HEK293T (cell line): Measurements from ENCODE around the gene GFOD2.

Source experiments
- CTCF ChIA-PET: fragments of 350-600 bp; formaldehyde crosslinking; extraction: SDS; loops from one replicate; lab custom pipeline; 2021; ENCODE audit warnings: antibody characterized with exemption, inconsistent platforms; lab: Yijun Ruan, JAX
- POLR2A ChIA-PET: fragments of 350-600 bp; formaldehyde crosslinking; extraction: SDS; loops from one replicate; lab custom pipeline; 2020; ENCODE audit warnings: antibody characterized with exemption, inconsistent platforms; lab: Yijun Ruan, JAX
- DNase-seq: peaks from one replicate; pipeline ENCODE4 v3.0.0; 2012; ENCODE audit warnings: mixed read lengths; ENCODE audit errors: extremely low spot score
- ARNT ChIP-seq: fragments of 450-650 bp; IDR thresholded peaks from 2 replicates; pipeline ENCODE4 v1.6.1; 2017; ENCODE audit warnings: mild to moderate bottlenecking
- BHLHE40 ChIP-seq: fragments of 450-650 bp; IDR thresholded peaks from 2 replicates; pipeline ENCODE4 v1.6.1; 2016; ENCODE audit warnings: mild to moderate bottlenecking, moderate library complexity, borderline replicate concordance
- CTBP1 ChIP-seq: fragments of 450-650 bp; IDR thresholded peaks from 2 replicates; pipeline ENCODE4 v1.6.1; 2016; ENCODE audit warnings: borderline replicate concordance
- ELF4 ChIP-seq: fragments of 450-650 bp; IDR thresholded peaks from 2 replicates; pipeline ENCODE4 v1.6.1; 2017; ENCODE audit warnings: antibody characterized with exemption
- FOXA1 ChIP-seq: fragments of 450-650 bp; IDR thresholded peaks from 2 replicates; pipeline ENCODE4 v1.6.1; 2016; ENCODE audit warnings: mild to moderate bottlenecking
- FOXK2 ChIP-seq: fragments of 450-650 bp; IDR thresholded peaks from 2 replicates; pipeline ENCODE4 v1.6.1; 2016; ENCODE audit warnings: mild to moderate bottlenecking
- FOXM1 ChIP-seq: fragments of 450-650 bp; IDR thresholded peaks from 2 replicates; pipeline ENCODE4 v1.6.1; 2017; ENCODE audit warnings: mild to moderate bottlenecking, borderline replicate concordance
- HDGF ChIP-seq: fragments of 450-650 bp; IDR thresholded peaks from 2 replicates; pipeline ENCODE4 v1.6.1; 2017; ENCODE audit warnings: antibody characterized with exemption, borderline replicate concordance
- L3MBTL2 ChIP-seq: fragments of 450-650 bp; conservative IDR thresholded peaks from 2 replicates; pipeline ENCODE4 v1.6.1; 2016; ENCODE audit warnings: mild to moderate bottlenecking
- LEF1 ChIP-seq: fragments of 450-650 bp; IDR thresholded peaks from 2 replicates; pipeline ENCODE4 v1.6.1; 2017; ENCODE audit warnings: mild to moderate bottlenecking, borderline replicate concordance
- NFRKB ChIP-seq: fragments of 450-650 bp; IDR thresholded peaks from 2 replicates; pipeline ENCODE4 v1.6.1; 2016; ENCODE audit warnings: mild to moderate bottlenecking, moderate library complexity
- PKNOX1 ChIP-seq: fragments of 450-650 bp; IDR thresholded peaks from 2 replicates; pipeline ENCODE4 v1.6.1; 2016
- SP1 ChIP-seq: fragments of 450-650 bp; IDR thresholded peaks from 2 replicates; pipeline ENCODE4 v1.6.1; 2017
- SUZ12 ChIP-seq: fragments of 450-650 bp; IDR thresholded peaks from 2 replicates; pipeline ENCODE4 v1.6.1; 2016; ENCODE audit warnings: mild to moderate bottlenecking
- TARDBP ChIP-seq: fragments of 450-650 bp; IDR thresholded peaks from 2 replicates; pipeline ENCODE4 v1.6.1; 2016
- ZNF384 ChIP-seq: fragments of 450-650 bp; IDR thresholded peaks from 2 replicates; pipeline ENCODE4 v1.6.1; 2016

GFOD2 gene

DNA sequence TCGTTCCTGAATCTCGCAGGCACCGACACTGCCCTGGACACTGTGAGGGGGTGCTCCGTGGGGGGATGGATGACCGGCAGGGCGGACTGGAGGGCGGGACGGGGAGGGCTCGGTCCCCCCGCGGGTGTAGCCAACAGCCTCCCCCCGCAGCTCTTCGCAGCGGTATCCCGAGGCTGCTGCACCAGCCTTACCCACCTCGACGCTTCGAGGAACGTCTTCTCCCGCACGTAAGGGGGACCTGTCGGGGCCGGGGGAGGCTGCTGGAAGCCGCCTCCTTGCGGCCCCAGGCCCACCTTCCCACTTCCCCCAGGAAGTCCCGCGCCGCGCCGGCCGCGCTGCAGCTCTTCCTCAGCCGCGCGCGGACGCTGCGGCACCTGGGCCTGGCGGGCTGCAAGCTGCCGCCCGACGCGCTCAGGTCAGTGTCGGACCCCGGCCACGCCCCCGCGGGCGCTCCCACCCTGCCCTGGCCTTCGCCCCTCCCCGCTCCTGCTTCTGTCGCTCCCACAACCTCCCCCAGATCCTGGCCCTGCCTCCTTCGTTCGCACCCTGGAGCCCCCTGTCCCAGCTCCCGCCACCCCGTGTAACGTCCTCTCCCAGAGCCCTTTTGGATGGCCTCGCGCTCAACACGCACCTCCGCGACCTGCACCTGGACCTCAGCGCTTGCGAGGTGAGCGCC lies 70.9 kb downstream of the GFOD2 start:
- POLR2A ChIA-PET = interaction anchor here (0.9 kb wide), 1 partner anchor 12 kb away, joined by 6 read pairs; the partner anchor contains the start of gene ACD
- CTCF ChIA-PET = no interaction called here

DNA sequence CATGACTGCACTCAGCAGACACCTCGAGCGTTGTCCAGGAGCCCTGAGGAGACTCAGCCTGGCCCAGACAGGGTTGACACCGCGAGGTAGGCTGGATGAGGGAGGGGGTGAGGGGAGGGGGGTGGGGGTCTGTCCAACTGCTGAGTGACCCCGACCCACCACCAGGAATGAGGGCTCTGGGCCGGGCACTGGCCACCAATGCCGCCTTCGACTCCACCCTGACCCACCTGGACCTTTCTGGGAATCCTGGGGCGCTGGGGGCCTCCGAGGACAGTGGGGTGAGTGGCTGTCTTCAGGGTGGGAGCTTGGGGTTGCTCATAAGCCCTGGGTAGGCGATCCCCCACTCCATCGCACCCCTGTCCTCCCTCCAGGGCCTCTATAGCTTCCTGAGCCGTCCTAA lies 71.4 kb downstream of the GFOD2 start:
- POLR2A ChIA-PET = interaction anchor here (0.9 to 1.7 kb wide), 2 partner anchors 12 to 127 kb away, joined by 3 to 6 read pairs; partner anchors contain the start of gene ACD
- CTCF ChIA-PET = no interaction called here
- TF ChIP-seq L3MBTL2 = no peak
- TF ChIP-seq LEF1 = no peak
- TF ChIP-seq FOXK2 = no peak
- TF ChIP-seq NFRKB = no peak
- no peak for TF ChIP-seq ELF4
- no peak for TF ChIP-seq SP1
- no peak for TF ChIP-seq PKNOX1
- TF ChIP-seq SUZ12 = no peak
- no peak for TF ChIP-seq TARDBP
- no peak for TF ChIP-seq ZNF384
- TF ChIP-seq BHLHE40 = no peak
- no peak for TF ChIP-seq FOXM1
- no peak for TF ChIP-seq ARNT
- TF ChIP-seq HDGF = no peak
- TF ChIP-seq CTBP1 = no peak
- no peak for DNase-seq

More for the DNA sequence above, 70.9 kb downstream of the GFOD2 start:
- TF ChIP-seq ARNT (no peak), FOXM1 (no peak), ELF4 (no peak), SUZ12 (no peak), CTBP1 (no peak), BHLHE40 (no peak)
- no peak for DNase-seq

- DNase-seq = no peak
- POLR2A ChIA-PET = interaction anchor here (1.3 to 1.7 kb wide), 2 partner anchors 100 to 126 kb away, joined by 3 read pairs; no protein-coding TSS in a partner anchor
- CTCF ChIA-PET = interaction anchor here (4.6 to 5.9 kb wide), 2 partner anchors 100 to 126 kb away, joined by 35 read pairs; no protein-coding TSS in a partner anchor
- no peak for TF ChIP-seq FOXA1
- no peak for TF ChIP-seq LEF1
- TF ChIP-seq BHLHE40 = no peak
- TF ChIP-seq ZNF384 = no peak
- TF ChIP-seq SUZ12 = no peak
- TF ChIP-seq NFRKB = no peak
- TF ChIP-seq HDGF = no peak
- TF ChIP-seq FOXM1 = no peak
- no peak for TF ChIP-seq ARNT
- TF ChIP-seq ELF4 = no peak
- no peak for TF ChIP-seq L3MBTL2
Observed at GRCh38 chr16:67647111-67647651, 71.9 kb downstream of the GFOD2 start.

DNA sequence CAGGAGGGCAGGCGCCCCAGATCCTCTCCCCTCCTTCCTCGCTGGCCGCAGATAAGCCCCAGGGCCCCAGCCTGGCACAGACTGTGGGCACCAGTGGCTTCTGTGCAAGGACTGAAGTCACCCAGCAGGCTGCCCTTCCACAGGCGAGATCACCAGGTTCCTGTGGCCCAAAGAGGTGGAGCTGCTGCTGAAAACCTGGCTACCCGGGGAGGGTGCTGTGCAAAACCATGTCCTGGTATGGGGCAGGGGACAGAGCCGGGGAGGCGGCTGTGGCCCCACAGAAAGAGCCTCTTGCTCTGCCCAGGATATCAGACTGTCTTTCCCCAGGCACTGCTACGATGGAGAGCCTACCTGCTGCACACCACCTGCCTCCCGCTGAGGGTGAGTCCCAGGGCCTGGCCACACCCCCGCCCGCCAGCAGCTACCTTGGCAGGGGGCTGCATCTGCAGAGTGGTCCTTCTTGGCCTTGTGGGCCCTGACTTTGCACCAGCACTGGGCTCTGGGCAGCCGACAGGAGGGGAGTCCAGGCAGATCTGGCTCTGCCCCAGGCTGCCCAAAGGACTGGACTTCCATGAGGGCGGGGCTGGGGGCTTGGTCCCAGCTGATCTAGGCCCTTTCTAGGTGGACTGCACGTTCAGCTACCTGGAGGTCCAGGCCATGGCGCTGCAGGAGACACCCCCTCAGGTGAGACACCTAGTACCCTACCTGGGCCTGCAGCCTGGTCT lies 73.6 kb downstream of the GFOD2 start:
- ChIA-PET POLR2A (interaction anchor here (0.9 to 2.7 kb wide), 5 partner anchors 15 to 277 kb away, joined by 3 to 19 read pairs (median 3); partner anchors contain the start of genes ACD and CTCF), CTCF (interaction anchor here (0.9 to 5.9 kb wide), 7 partner anchors 15 to 164 kb away, joined by 3 to 35 read pairs (median 8); partner anchors contain the start of genes ACD, ATP6V0D1, CTCF and RANBP10)
- no peak for DNase-seq
- TF ChIP-seq PKNOX1 (no peak), ARNT (no peak), FOXK2 (no peak), ZNF384 (no peak)

- no peak for DNase-seq
- CTCF ChIA-PET = interaction anchor here (0.6 to 5.9 kb wide), 11 partner anchors 19 to 163 kb away, joined by 3 to 35 read pairs (median 5); partner anchors contain the start of genes ATP6V0D1, C16orf86, CTCF and ENKD1
- POLR2A ChIA-PET = interaction anchor here (1.2 to 2.7 kb wide), 4 partner anchors 16 to 163 kb away, joined by 3 to 19 read pairs (median 4); partner anchors contain the start of genes ACD, ATP6V0D1 and CTCF
- no peak for TF ChIP-seq ELF4
- no peak for TF ChIP-seq NFRKB
- no peak for TF ChIP-seq PKNOX1
- no peak for TF ChIP-seq BHLHE40
- no peak for TF ChIP-seq ZNF384
- no peak for TF ChIP-seq FOXA1
Observed at GRCh38 chr16:67644038-67644437, 75.1 kb downstream of the GFOD2 start.
